DND-41 (cell line): ENCODE measurements around the gene PBX3.

Experiments
- CTCF ChIP-seq: IDR thresholded peaks from 2 replicates; pipeline ENCODE4 v1.5.1; 2012; ENCODE audit warnings: borderline replicate concordance, low read length, moderate library complexity, mild to moderate bottlenecking; ENCODE audit not compliant: poor library complexity, severe bottlenecking; ENCODE audit errors: extremely low read depth
- EZH2 ChIP-seq: IDR thresholded peaks from 3 replicates; pipeline ENCODE4 v1.6.1; 2012; ENCODE audit warnings: borderline replicate concordance, low read depth, mild to moderate bottlenecking, moderate library complexity, low read length, inconsistent platforms; ENCODE audit not compliant: severe bottlenecking

GRCh38 chr9:125959315-125959714 lies 212.1 kb downstream of the PBX3 start:
- TF ChIP-seq CTCF (no peak), EZH2 (no peak)
